Urinary bladder (tissue), 4 donors: ENCODE results near the gene KLHL15. TPM values are rescaled to one million over a fixed set of nuclear protein-coding genes. Genes with fewer than 3 reads are reported as not detected.

ENCODE experiments used
- DNase-seq: peaks from one replicate; pipeline ENCODE4 v3.0.0-alpha.2; 2015; ENCODE audit errors: extremely low spot score
- H3K27ac ChIP-seq: one replicate; pipeline ENCODE4 v1.5.1; 2013; ENCODE audit warnings: low read depth, mild to moderate bottlenecking, moderate library complexity
- H3K36me3 ChIP-seq: one replicate; pipeline ENCODE4 v1.6.1; 2013; ENCODE audit warnings: mild to moderate bottlenecking, moderate library complexity; ENCODE audit not compliant: insufficient read depth
- H3K4me1 ChIP-seq: one replicate; pipeline ENCODE4 v1.6.1; 2013; ENCODE audit warnings: mild to moderate bottlenecking, moderate library complexity; ENCODE audit not compliant: insufficient read depth
- H3K4me3 ChIP-seq: one replicate; pipeline ENCODE4 v1.5.1; 2013; ENCODE audit warnings: low read depth, low read length
- WGBS: extraction: QIAGEN DNeasy Blood & Tissue Kit; methylation state at CpG from one replicate; pipeline ENCODE4 v1.1.7; 2013; 5-methylcytosine and 5-hydroxymethylcytosine counted together
- polyA plus RNA-seq: library from polyadenylated mRNA; stranded (reverse); fragments of 200-250 nt; gene quantifications from one replicate; pipeline ENCODE4 v1.2.3, GENCODE V29; 2013
- total RNA-seq: library from RNA; depleted of rRNA; stranded (reverse); fragments of >200 nt; gene quantifications from one replicate; pipeline ENCODE4 v1.2.3, GENCODE V29; 2014
- donor health status: healthy with polysubstance abuse.
- donor health status: healthy.

KLHL15 gene
- total and polyA plus RNA-seq, 2 donors = 5.3 to 29.0 TPM

GRCh38 chrX:24025741-24026403 is 1.1 kb downstream of the KLHL15 start:
- Histone ChIP-seq H3K27ac (peak overlapping the region; percentile 89), H3K36me3 (no peaks in the 10 kb centered on the region), H3K4me1 (no peaks in the 10 kb centered on the region), H3K4me3 (peak overlapping the region; percentile 86)
- under 1% methylated on average over 44 of the region's 46 CpGs for WGBS
- no peak for DNase-seq

- H3K27ac ChIP-seq = peak overlapping the region; percentile 89
- H3K4me3 ChIP-seq = peak overlapping the region; percentile 86
- peak; percentile 66 for DNase-seq
- no peaks in the 10 kb centered on the region for H3K4me1 ChIP-seq
- H3K36me3 ChIP-seq = no peaks in the 10 kb centered on the region
- under 1% methylated on average over 84 of the region's 111 CpGs for WGBS
Measured at GRCh38 chrX:24024819-24025740, 1.9 kb downstream of the KLHL15 start.

- Histone ChIP-seq H3K4me3 (peak overlapping the region; percentile 86), H3K27ac (no peak overlapping the region), H3K4me1 (no peaks in the 10 kb centered on the region), H3K36me3 (no peaks in the 10 kb centered on the region)
- DNase-seq = no peak
- WGBS = under 1% methylated on average over 19 of the region's 19 CpGs
Measured at GRCh38 chrX:24023972-24024669, 2.9 kb downstream of the KLHL15 start.

GRCh38 chrX:24023544-24023943 is 3.4 kb downstream of the KLHL15 start:
- 19% methylated on average over 1 of the region's 1 CpG for WGBS
- no peaks in the 10 kb centered on the region for H3K36me3 ChIP-seq
- no peak overlapping the region for H3K27ac ChIP-seq

GRCh38 chrX:24020306-24020876 is 6.6 kb downstream of the KLHL15 start:
- Histone ChIP-seq H3K4me1 (no peaks in the 10 kb centered on the region), H3K4me3 (no peak overlapping the region), H3K36me3 (no peaks in the 10 kb centered on the region), H3K27ac (no peak overlapping the region)
- WGBS = 60% methylated on average over 3 of the region's 3 CpGs
- DNase-seq = no peak

More at GRCh38 chrX:24023544-24023943, 3.4 kb downstream of the KLHL15 start:
- no peaks in the 10 kb centered on the region for H3K4me1 ChIP-seq
- no peak for DNase-seq
- H3K4me3 ChIP-seq = no peak overlapping the region

GRCh38 chrX:24019448-24019847 is 7.5 kb downstream of the KLHL15 start:
- DNase-seq = no peak
- 80% methylated on average over 7 of the region's 7 CpGs for WGBS
- no peaks in the 10 kb centered on the region for H3K36me3 ChIP-seq
- H3K4me3 ChIP-seq = no peak overlapping the region
- no peak overlapping the region for H3K27ac ChIP-seq
- H3K4me1 ChIP-seq = no peaks in the 10 kb centered on the region

GRCh38 chrX:24018809-24019208 is 8.2 kb downstream of the KLHL15 start:
- 76% methylated on average over 4 of the region's 4 CpGs for WGBS
- H3K4me3 ChIP-seq = no peak overlapping the region
- no peaks in the 10 kb centered on the region for H3K4me1 ChIP-seq
- no peak overlapping the region for H3K27ac ChIP-seq
- DNase-seq = no peak
- no peaks in the 10 kb centered on the region for H3K36me3 ChIP-seq

GRCh38 chrX:24017674-24018073 is 9.3 kb downstream of the KLHL15 start:
- Histone ChIP-seq H3K27ac (no peak overlapping the region), H3K4me3 (no peak overlapping the region), H3K4me1 (no peaks in the 10 kb centered on the region), H3K36me3 (no peaks in the 10 kb centered on the region)
- 97% methylated on average over 9 of the region's 9 CpGs for WGBS
- no peak for DNase-seq

- 49% methylated on average over 5 of the region's 5 CpGs for WGBS
- DNase-seq = no peak
- Histone ChIP-seq H3K4me1 (no peaks in the 10 kb centered on the region), H3K4me3 (no peak overlapping the region), H3K36me3 (no peaks in the 10 kb centered on the region), H3K27ac (no peak overlapping the region)
Measured at GRCh38 chrX:24014388-24015018, 12.5 kb downstream of the KLHL15 start.

GRCh38 chrX:24012266-24012665 is 14.7 kb downstream of the KLHL15 start:
- 91% methylated on average over 1 of the region's 1 CpG for WGBS
- no peak overlapping the region for H3K4me3 ChIP-seq
- H3K4me1 ChIP-seq = no peaks in the 10 kb centered on the region
- no peak overlapping the region for H3K27ac ChIP-seq
- no peak for DNase-seq
- no peaks in the 10 kb centered on the region for H3K36me3 ChIP-seq

- H3K4me1 ChIP-seq = no peaks in the 10 kb centered on the region
- H3K36me3 ChIP-seq = no peaks in the 10 kb centered on the region
- no peak overlapping the region for H3K4me3 ChIP-seq
- H3K27ac ChIP-seq = no peak overlapping the region
- no peak for DNase-seq
- WGBS = 92% methylated on average over 9 of the region's 9 CpGs
Measured at GRCh38 chrX:24005867-24006266, 21.1 kb downstream of the KLHL15 start.

GRCh38 chrX:24005028-24005427 is 22.0 kb downstream of the KLHL15 start:
- Histone ChIP-seq H3K4me3 (no peak overlapping the region), H3K27ac (no peak overlapping the region), H3K36me3 (no peaks in the 10 kb centered on the region), H3K4me1 (no peaks in the 10 kb centered on the region)
- WGBS = 84% methylated on average over 1 of the region's 1 CpG
- no peak for DNase-seq

GRCh38 chrX:24002792-24003191 is 24.2 kb downstream of the KLHL15 start:
- no peak overlapping the region for H3K4me3 ChIP-seq
- no peak for DNase-seq
- no peaks in the 10 kb centered on the region for H3K36me3 ChIP-seq
- 59% methylated on average over 2 of the region's 2 CpGs for WGBS
- no peaks in the 10 kb centered on the region for H3K4me1 ChIP-seq
- no peak overlapping the region for H3K27ac ChIP-seq
